ENCODE data around the gene BPIFB6. TPM values are rescaled to one million over a fixed set of nuclear protein-coding genes. Genes with fewer than 3 reads are reported as not detected.

The BPIFB6 gene
- total RNA-seq, 1 donor from 2014 or later: not detected

GRCh38 chr20:33015700-33016580 is 15.5 kb upstream of the BPIFB6 start:
- DNase-seq (ENCODE audit: low read depth in 2 of 2): no peak

GRCh38 chr20:33016581-33017109 is 14.8 kb upstream of the BPIFB6 start:
- DNase-seq (ENCODE audit: low read depth in 2 of 2): no peak

- no peak for DNase-seq (ENCODE audit: low read depth in 2 of 2)
These were observed 13.9 kb upstream of the BPIFB6 start for GRCh38 chr20:33017542-33017941.

- DNase-seq (ENCODE audit: low read depth in 2 of 2): no peak
These were observed 13.1 kb upstream of the BPIFB6 start for GRCh38 chr20:33018169-33018931.

DNA sequence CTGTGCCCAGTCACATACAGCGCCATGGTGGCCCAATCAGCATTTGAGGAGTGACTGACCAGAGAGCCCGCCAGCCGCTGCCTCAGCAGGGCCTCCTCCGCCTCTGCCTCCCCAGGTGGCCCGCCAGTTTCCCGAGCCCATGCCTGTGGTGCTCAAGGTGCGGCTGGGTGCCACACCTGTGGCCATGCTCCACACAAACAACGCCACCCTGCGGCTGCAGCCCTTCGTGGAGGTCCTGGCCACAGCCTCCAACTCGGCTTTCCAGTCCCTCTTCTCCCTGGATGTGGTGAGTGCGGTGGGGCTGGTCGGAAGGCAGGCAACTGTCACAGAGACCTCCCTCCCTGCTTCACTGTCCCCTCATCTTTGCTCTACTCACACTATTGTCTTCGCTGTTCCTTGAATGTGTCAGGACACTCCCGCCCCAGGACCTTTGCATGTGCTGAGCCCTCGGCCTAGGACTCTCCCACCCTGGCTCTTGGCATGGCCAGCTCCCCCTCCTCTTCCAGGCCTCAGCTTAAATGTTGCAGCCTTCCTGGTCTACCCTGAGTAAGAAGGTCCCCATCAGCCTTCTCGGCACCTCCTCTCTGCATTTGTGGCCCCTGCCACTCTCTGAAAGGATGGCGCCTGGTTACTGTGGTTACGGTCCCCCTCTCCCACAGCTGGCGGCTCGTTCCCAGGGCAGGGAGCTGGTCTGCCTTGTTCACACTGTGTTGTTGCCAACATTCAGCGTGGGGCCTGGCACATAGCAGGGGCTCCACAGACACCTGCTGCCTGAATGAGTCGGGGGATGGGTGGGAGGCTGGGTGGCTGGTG is 11.8 kb upstream of the BPIFB6 start:
- no peak for DNase-seq (ENCODE audit: low read depth in 2 of 2)

- DNase-seq (ENCODE audit: low read depth in 2 of 2): no peak
These were observed 10.9 kb upstream of the BPIFB6 start for GRCh38 chr20:33020278-33021161.

DNA sequence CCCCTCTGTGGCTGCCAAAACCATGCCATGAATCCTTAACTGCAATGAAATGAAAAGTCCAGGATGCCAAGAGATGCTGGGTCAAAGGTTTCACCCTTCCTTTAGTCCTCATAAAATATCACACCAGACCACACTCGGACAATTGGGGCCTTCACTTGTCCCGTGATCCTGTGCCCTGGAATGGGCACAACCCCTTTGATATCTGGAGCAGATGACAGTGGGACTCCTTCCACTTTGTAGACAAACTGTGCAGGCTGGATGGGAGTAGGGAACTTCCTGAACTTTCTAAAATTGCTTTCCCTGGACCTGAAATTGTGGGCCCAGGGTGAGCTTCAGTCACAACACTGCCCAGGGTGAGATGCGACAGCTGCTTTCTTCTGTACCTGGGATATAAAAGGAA is 9.6 kb upstream of the BPIFB6 start:
- no peak for DNase-seq (ENCODE audit: low read depth in 2 of 2)

- no peak for DNase-seq (ENCODE audit: low read depth in 2 of 2)
These were observed 9.2 kb upstream of the BPIFB6 start for GRCh38 chr20:33022289-33022688.

- no peak for DNase-seq (ENCODE audit: low read depth in 2 of 2)
These were observed 8.6 kb upstream of the BPIFB6 start for GRCh38 chr20:33022694-33023438.

DNA sequence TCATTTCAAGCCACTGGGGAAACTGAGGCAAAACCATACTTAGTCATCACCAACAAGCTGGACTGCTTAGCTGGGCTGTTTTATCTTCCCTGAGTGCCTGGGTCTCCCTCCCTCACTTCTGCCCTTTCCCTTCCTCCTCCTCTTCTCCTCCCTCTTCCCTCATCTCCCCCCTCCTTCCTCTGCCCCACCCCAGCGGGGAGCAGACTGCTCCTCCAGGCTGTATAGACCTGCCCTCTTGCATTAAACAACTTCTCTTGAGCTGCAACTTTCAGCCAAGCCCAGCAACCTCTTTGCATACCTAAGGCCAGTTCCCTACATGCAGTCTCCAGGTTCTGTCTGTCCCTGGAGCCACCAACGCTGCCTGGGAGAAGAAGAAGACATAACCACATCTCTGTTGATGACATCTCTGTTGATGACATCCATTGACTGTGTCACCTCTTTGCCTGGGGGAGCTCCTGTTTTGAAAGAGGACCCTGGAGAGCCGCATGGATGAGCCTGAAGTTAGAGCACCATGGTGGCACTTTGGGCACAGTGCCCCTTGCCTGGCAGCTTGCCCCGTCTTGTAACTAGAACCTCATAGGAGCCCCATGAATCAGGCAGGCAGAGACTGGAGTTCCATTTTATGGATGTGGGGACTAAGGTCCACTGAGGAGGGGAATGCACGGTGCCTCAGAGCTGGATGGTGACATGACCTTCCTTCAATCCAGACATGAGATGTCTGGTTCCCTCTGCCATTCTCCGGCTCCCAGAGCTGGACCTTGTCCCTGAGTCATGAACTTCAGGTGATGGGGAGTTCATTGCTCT is 7.8 kb upstream of the BPIFB6 start:
- no peak for DNase-seq (ENCODE audit: low read depth in 2 of 2)

- DNase-seq (ENCODE audit: low read depth in 2 of 2): no peak
These were observed 7.2 kb upstream of the BPIFB6 start for GRCh38 chr20:33024243-33024560.

- DNase-seq (ENCODE audit: low read depth in 2 of 2): no peak
These were observed 6.7 kb upstream of the BPIFB6 start for GRCh38 chr20:33024609-33025317.

DNA sequence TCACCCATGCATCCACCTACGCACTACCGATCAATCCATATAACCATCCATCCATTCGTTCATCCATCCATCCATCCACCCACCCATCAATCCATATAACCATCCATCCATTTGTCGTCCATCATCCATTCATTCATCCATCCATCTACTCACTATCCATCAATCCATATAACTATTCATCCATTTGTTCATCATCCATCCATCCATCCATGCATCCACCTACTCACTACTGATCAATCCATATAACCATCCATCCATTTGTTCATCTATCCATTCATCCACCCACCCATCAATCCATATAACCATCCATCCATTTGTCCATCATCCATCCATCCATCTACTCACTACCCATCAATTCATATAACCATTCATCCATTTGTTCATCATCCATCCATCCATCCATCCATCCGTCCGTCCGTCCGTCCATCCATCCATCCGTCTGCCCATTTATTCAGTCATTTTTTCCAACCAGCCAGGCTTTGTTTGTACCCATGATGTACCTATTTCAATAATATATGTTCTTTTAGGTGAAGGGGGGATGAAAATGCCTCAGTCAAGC is 6.1 kb upstream of the BPIFB6 start:
- no peak for DNase-seq (ENCODE audit: low read depth in 2 of 2)

GRCh38 chr20:33026072-33026778 is 5.2 kb upstream of the BPIFB6 start:
- no peak for DNase-seq (ENCODE audit: low read depth in 2 of 2)

- no peak for DNase-seq (ENCODE audit: low read depth in 2 of 2)
These were observed 4.4 kb upstream of the BPIFB6 start for GRCh38 chr20:33026779-33027759.
